RCC 7860 (cell line): Measurements from ENCODE around the gene RPTOR.
A peak's percentile ranks its signal among the peaks of the same experiment; 100 is the strongest.

Experiments
- DNase-seq: peaks from one replicate; pipeline ENCODE4 v3.0.0-alpha.2; 2015; ENCODE audit warnings: low spot score
- FAIRE-seq: peaks from 2 replicates; lab custom pipeline; 2012; peaks lifted over from hg19 to GRCh38; lab: Jason Lieb, UNC

RPTOR gene

GRCh38 chr17:80851277-80851925 lies 306.8 kb downstream of the RPTOR start:
- DNase-seq (no peak), FAIRE-seq (no peak)

- no peak for FAIRE-seq
- DNase-seq: no peak
These were observed 307.9 kb downstream of the RPTOR start for GRCh38 chr17:80852476-80853015.

GRCh38 chr17:80853076-80853475 lies 308.4 kb downstream of the RPTOR start:
- no peak for DNase-seq
- no peak for FAIRE-seq

- FAIRE-seq (no peak), DNase-seq (no peak)
These were observed 309.6 kb downstream of the RPTOR start for GRCh38 chr17:80854220-80854619.

GRCh38 chr17:80855196-80855947 lies 310.7 kb downstream of the RPTOR start:
- DNase-seq: no peak
- FAIRE-seq: no peak

GRCh38 chr17:80855948-80856862 lies 311.6 kb downstream of the RPTOR start:
- peak; percentile 94 for DNase-seq

GRCh38 chr17:80856863-80857755 lies 312.5 kb downstream of the RPTOR start:
- FAIRE-seq: no peak
- DNase-seq: peak; percentile 25

More at GRCh38 chr17:80855948-80856862, 311.6 kb downstream of the RPTOR start:
- FAIRE-seq: peak; percentile 98

GRCh38 chr17:80857756-80858171 lies 313.1 kb downstream of the RPTOR start:
- no peak for FAIRE-seq

GRCh38 chr17:80858301-80859001 lies 313.8 kb downstream of the RPTOR start:
- DNase-seq (no peak), FAIRE-seq (no peak)

More at GRCh38 chr17:80857756-80858171, 313.1 kb downstream of the RPTOR start:
- DNase-seq: no peak

- FAIRE-seq: peak; percentile 71
- DNase-seq: peak; percentile 47
These were observed 314.6 kb downstream of the RPTOR start for GRCh38 chr17:80859002-80859941.

GRCh38 chr17:80860101-80860671 lies 315.5 kb downstream of the RPTOR start:
- FAIRE-seq: no peak
- no peak for DNase-seq

- FAIRE-seq (no peak), DNase-seq (no peak)
These were observed 316.2 kb downstream of the RPTOR start for GRCh38 chr17:80860703-80861417.

- DNase-seq (no peak), FAIRE-seq (no peak)
These were observed 316.8 kb downstream of the RPTOR start for GRCh38 chr17:80861418-80861815.

GRCh38 chr17:80861892-80862291 lies 317.3 kb downstream of the RPTOR start:
- DNase-seq (no peak), FAIRE-seq (no peak)

GRCh38 chr17:80862481-80862961 lies 317.9 kb downstream of the RPTOR start:
- DNase-seq (no peak), FAIRE-seq (no peak)

GRCh38 chr17:80862978-80863377 lies 318.3 kb downstream of the RPTOR start:
- FAIRE-seq (no peak), DNase-seq (no peak)

- DNase-seq (no peak), FAIRE-seq (no peak)
These were observed 319.0 kb downstream of the RPTOR start for GRCh38 chr17:80863626-80864025.
